Endodermal cell (in vitro differentiated cells): ENCODE measurements around the gene RAB3A. TPM values are rescaled to one million over a fixed set of nuclear protein-coding genes. Genes with fewer than 3 reads are reported as not detected.

Experiments
- DNase-seq: peaks from one replicate; pipeline ENCODE4 v3.0.0-alpha.2; 2017
- H3K27ac ChIP-seq: 2 replicates; pipeline ENCODE4 v1.5.1; 2013; ENCODE audit warnings: mild to moderate bottlenecking, low read depth, low read length, moderate library complexity
- H3K27me3 ChIP-seq: 2 replicates; pipeline ENCODE4 v1.6.1; 2013; ENCODE audit warnings: mild to moderate bottlenecking, low read length, moderate library complexity; ENCODE audit not compliant: insufficient read depth, control insufficient read depth, poor library complexity, severe bottlenecking
- H3K36me3 ChIP-seq: 2 replicates; pipeline ENCODE4 v1.7.0; 2013; ENCODE audit warnings: mild to moderate bottlenecking, low read length, moderate library complexity; ENCODE audit not compliant: control insufficient read depth, insufficient read depth
- H3K4me1 ChIP-seq: one replicate; pipeline ENCODE4 v1.7.0; 2013; ENCODE audit warnings: low read length; ENCODE audit not compliant: control insufficient read depth, insufficient read depth
- H3K4me3 ChIP-seq: 2 replicates; pipeline ENCODE4 v1.5.1; 2013; ENCODE audit warnings: mild to moderate bottlenecking, low read length, moderate library complexity
- H3K9ac ChIP-seq: 2 replicates; pipeline ENCODE4 v1.6.1; 2013; ENCODE audit warnings: mild to moderate bottlenecking, low read length, moderate library complexity; ENCODE audit not compliant: poor library complexity, severe bottlenecking; ENCODE audit errors: extremely low read depth
- H3K9me3 ChIP-seq: 2 replicates; pipeline ENCODE4 v1.6.1; 2013; ENCODE audit warnings: mild to moderate bottlenecking, low read length, moderate library complexity; ENCODE audit not compliant: control insufficient read depth
- H3K27ac Mint-ChIP-seq: 2 replicates; pipeline ENCODE4 v1.8.0; 2020; ENCODE audit warnings: mixed read lengths
- H3K27me3 Mint-ChIP-seq: 2 replicates; pipeline ENCODE4 v1.8.0; 2021; ENCODE audit warnings: mild to moderate bottlenecking, mixed read lengths; ENCODE audit not compliant: insufficient read depth
- H3K36me3 Mint-ChIP-seq: 2 replicates; pipeline ENCODE4 v1.8.0; 2020; ENCODE audit warnings: low read depth, mixed read lengths
- H3K4me1 Mint-ChIP-seq: 2 replicates; pipeline ENCODE4 v1.8.0; 2020; ENCODE audit warnings: mixed read lengths
- H3K4me3 Mint-ChIP-seq: 2 replicates; pipeline ENCODE4 v1.8.0; 2020; ENCODE audit warnings: mild to moderate bottlenecking, moderate library complexity, mixed read lengths
- H3K9me3 Mint-ChIP-seq: 2 replicates; pipeline ENCODE4 v1.8.0; 2020; ENCODE audit warnings: mild to moderate bottlenecking, mixed read lengths
- WGBS, 2 experiments: methylation state at CpG; one replicate each; pipeline versions ENCODE4 v1.1.5 to v1.1.7; 2013; ENCODE audit warnings: missing lambda C conversion rate in 2 of 2, mixed read lengths in 1 of 2; ENCODE audit not compliant: insufficient coverage in 1 of 2, insufficient read length in 1 of 2; 5-methylcytosine and 5-hydroxymethylcytosine counted together
- total RNA-seq, 2 donors: library from RNA; stranded (reverse); fragmentation: NEBNext Ultra II Directional in 1 of 2; extraction: Animal tissue kit (Norgen Biotek cat#: 25700) in 1 of 2; gene quantifications; 2 replicates in 1 of 2; 3 replicates in 1 of 2; pipeline ENCODE4 v1.2.1, GENCODE V29; 2021
- TF ChIP-seq, protein P1 (sequence below): fragments of 200-600 bp; sonication (generic); conservative IDR thresholded peaks from 2 replicates; pipeline ENCODE4 v1.5.0; 2021; ENCODE audit warnings: antibody characterized with exemption, mild to moderate bottlenecking

The RAB3A gene
- total RNA-seq, 2 donors from 2014 or later, result 3.6 to 3.9 TPM

GRCh38 chr19:18232540-18233223 is 28.8 kb upstream of the RAB3A start:
- Mint-ChIP-seq H3K36me3 (no peaks in the 10 kb centered on the region), H3K4me3 (peak overlapping the region; percentile 57), H3K27me3 (peaks cover 43% of the 10 kb centered on the region), H3K4me1 (peaks cover 6% of the 10 kb centered on the region), H3K27ac (peak overlapping the region; percentile 86), H3K9me3 (no peaks in the 10 kb centered on the region)
- H3K9me3 ChIP-seq, result no peaks in the 10 kb centered on the region
- H3K4me1 ChIP-seq, result no peaks in the 10 kb centered on the region
- peak; percentile 93 for DNase-seq
- TF ChIP-seq, protein P1, sequence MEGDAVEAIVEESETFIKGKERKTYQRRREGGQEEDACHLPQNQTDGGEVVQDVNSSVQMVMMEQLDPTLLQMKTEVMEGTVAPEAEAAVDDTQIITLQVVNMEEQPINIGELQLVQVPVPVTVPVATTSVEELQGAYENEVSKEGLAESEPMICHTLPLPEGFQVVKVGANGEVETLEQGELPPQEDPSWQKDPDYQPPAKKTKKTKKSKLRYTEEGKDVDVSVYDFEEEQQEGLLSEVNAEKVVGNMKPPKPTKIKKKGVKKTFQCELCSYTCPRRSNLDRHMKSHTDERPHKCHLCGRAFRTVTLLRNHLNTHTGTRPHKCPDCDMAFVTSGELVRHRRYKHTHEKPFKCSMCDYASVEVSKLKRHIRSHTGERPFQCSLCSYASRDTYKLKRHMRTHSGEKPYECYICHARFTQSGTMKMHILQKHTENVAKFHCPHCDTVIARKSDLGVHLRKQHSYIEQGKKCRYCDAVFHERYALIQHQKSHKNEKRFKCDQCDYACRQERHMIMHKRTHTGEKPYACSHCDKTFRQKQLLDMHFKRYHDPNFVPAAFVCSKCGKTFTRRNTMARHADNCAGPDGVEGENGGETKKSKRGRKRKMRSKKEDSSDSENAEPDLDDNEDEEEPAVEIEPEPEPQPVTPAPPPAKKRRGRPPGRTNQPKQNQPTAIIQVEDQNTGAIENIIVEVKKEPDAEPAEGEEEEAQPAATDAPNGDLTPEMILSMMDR, result peak; percentile 73
- H3K4me3 ChIP-seq, result peak overlapping the region; percentile 77
- H3K27me3 ChIP-seq, result peaks cover 25% of the 10 kb centered on the region
- WGBS, 2 experiments, result 1 to 3% methylated on average over 20 to 46 of the region's 46 CpGs
- no peak overlapping the region for H3K27ac ChIP-seq
- no peaks in the 10 kb centered on the region for H3K36me3 ChIP-seq
- no peak overlapping the region for H3K9ac ChIP-seq

- peaks cover 34% of the 10 kb centered on the region for H3K27me3 ChIP-seq
- DNase-seq, result peak; percentile 56
- Mint-ChIP-seq H3K27ac (no peak overlapping the region), H3K4me1 (peaks cover 6% of the 10 kb centered on the region), H3K9me3 (no peaks in the 10 kb centered on the region), H3K36me3 (no peaks in the 10 kb centered on the region), H3K27me3 (peaks cover 50% of the 10 kb centered on the region), H3K4me3 (no peak overlapping the region)
- no peak overlapping the region for H3K9ac ChIP-seq
- H3K4me3 ChIP-seq, result no peak overlapping the region
- WGBS, 2 experiments, result 73 to 88% methylated on average over 1 to 2 of the region's 4 CpGs
- H3K36me3 ChIP-seq, result no peaks in the 10 kb centered on the region
- no peaks in the 10 kb centered on the region for H3K9me3 ChIP-seq
- H3K27ac ChIP-seq, result no peak overlapping the region
- H3K4me1 ChIP-seq, result no peaks in the 10 kb centered on the region
- TF ChIP-seq, protein P1, result no peak
These were observed 27.9 kb upstream of the RAB3A start for GRCh38 chr19:18231775-18232174.

DNA sequence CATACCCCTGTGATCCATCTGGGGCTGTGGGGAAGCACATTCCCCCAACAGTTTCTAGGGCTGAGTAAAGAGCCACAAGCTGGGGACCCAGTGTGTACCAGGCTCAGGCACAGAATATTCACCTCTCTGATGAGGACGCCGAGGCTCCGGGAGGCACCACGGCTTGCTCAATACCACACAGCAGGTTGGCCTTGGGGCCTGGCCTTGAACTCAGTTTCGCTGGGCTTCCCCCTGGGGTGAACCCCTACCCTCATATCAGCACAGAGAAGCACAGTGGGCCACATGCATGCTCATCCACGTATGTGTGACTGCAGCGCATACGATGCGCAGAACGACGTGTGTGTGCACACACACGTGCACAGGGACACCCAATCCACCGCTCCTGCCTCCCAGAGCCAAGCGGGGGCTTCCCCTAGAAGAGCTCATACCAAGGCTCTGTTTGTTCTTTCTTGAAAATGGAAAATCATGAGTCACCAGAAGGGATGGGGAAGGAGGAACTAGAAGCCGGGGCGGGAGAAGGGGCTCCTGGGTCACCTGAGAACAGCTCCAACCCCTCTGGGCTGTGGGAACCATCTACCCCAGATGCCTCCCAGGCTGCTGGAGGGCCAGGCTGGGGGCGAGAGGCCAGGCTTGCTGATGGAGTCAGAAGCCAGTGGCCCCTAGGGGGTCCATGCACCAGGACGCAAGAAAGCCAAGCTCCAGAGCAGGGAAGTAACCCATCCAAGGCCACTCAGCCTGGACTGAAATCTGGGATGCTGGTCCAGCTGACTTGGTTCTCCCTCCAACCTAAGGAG is 27.3 kb upstream of the RAB3A start:
- Mint-ChIP-seq H3K27me3 (peaks cover 48% of the 10 kb centered on the region), H3K4me3 (no peak overlapping the region), H3K9me3 (no peaks in the 10 kb centered on the region), H3K36me3 (no peaks in the 10 kb centered on the region), H3K4me1 (peaks cover 6% of the 10 kb centered on the region), H3K27ac (no peak overlapping the region)
- Histone ChIP-seq H3K9ac (no peak overlapping the region), H3K27me3 (peaks cover 40% of the 10 kb centered on the region), H3K27ac (no peak overlapping the region), H3K9me3 (no peaks in the 10 kb centered on the region), H3K4me3 (no peak overlapping the region), H3K36me3 (no peaks in the 10 kb centered on the region), H3K4me1 (no peaks in the 10 kb centered on the region)
- WGBS, 2 experiments, result 70 to 78% methylated on average over 6 to 18 of the region's 18 CpGs
- TF ChIP-seq, protein P1, result no peak
- peak; percentile 66 for DNase-seq
